ENCODE data around the gene ITCH. TPM values are rescaled to one million over a fixed set of nuclear protein-coding genes. Genes with fewer than 3 reads are reported as not detected.
"Not testable (repeated sequence)": the region's sequence is repeated elsewhere in the genome, so short reads cannot be mapped to it uniquely, and the experiment has no call there.

Gene ITCH
- polyA plus RNA-seq, 3 donors: 13.3 to 26.6 (median 19.9) TPM

DNA sequence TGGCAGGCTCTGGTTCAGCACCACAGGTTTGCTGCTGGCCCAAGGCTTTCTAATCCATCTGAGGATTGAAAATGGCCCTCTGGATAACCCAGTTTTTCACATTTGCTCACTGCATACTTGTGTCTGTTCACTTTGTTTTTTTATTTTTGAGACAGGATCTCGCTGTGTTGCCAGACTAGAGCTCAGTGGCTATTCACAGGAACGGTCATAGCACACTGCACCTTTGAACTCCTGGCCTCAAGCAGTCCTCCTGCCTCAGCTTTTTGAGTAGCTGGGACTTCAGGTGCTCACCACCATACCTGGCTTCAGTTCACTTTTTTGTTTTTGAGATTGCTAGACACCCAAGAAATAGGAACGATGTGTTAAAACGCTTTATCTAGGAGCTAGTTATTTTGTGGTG is 57.9 kb downstream of the ITCH start:
- Mint-ChIP-seq H3K9me3 (peaks cover 0 to 2% (median 0%) of the 10 kb centered on the region in 7 donors), H3K4me3 (no peak overlapping the region), H3K27me3 (ENCODE audit: low read depth in 3 of 3) (no peaks in the 10 kb centered on the region), H3K36me3 (peaks cover 63 to 91% of the 10 kb centered on the region in 2 donors), H3K4me1 (no peaks in the 10 kb centered on the region), H3K27ac (peak overlapping the region in 2 of 7 donors; percentile 14 to 28)
- Histone ChIP-seq H3K79me2 (ENCODE audit: insufficient read depth, low read length) (peaks cover 5% of the 10 kb centered on the region), H3K36me3 (replicated peaks in 1 of 2; ENCODE audit: control insufficient read depth in 1 of 2, insufficient read depth in 2 of 2, low read length in 2 of 2) (peaks cover 79 to 98% of the 10 kb centered on the region in 2 donors), H3K9me3 (replicated peaks in 1 of 2; ENCODE audit: control insufficient read depth in 1 of 2, insufficient read depth in 1 of 2, low read length in 2 of 2) (no peaks in the 10 kb centered on the region), H3K4me3 (replicated peaks in 1 of 3; ENCODE audit: low read depth in 2 of 3, low read length in 3 of 3) (no peak overlapping the region), H3K9ac (ENCODE audit: insufficient read depth, low read length, poor library complexity, severe bottlenecking) (no peak overlapping the region), H2AFZ (ENCODE audit: insufficient read depth, low read depth, low read length, poor library complexity, severe bottlenecking) (no peak overlapping the region), H3K27me3 (ENCODE audit: control insufficient read depth in 2 of 2, insufficient read depth in 2 of 2, low read length in 2 of 2) (no peaks in the 10 kb centered on the region), H4K20me1 (ENCODE audit: insufficient read depth, low read length) (peaks cover 47% of the 10 kb centered on the region), H3K27ac (ENCODE audit: low read depth in 1 of 2, low read length in 2 of 2) (no peak overlapping the region), H3K4me2 (replicated peaks; ENCODE audit: extremely low read depth, low read length, poor library complexity, severe bottlenecking) (no peak overlapping the region), H3K4me1 (ENCODE audit: control insufficient read depth in 1 of 2, insufficient read depth in 2 of 2, low read length in 2 of 2) (no peaks in the 10 kb centered on the region)
- 100% methylated on average over 4 of the region's 4 CpGs for WGBS (ENCODE audit: insufficient coverage)
- intact Hi-C loops (cut with micrococcal nuclease): no loop called here
- DNase-seq: no peak
- TF ChIP-seq, protein P1, sequence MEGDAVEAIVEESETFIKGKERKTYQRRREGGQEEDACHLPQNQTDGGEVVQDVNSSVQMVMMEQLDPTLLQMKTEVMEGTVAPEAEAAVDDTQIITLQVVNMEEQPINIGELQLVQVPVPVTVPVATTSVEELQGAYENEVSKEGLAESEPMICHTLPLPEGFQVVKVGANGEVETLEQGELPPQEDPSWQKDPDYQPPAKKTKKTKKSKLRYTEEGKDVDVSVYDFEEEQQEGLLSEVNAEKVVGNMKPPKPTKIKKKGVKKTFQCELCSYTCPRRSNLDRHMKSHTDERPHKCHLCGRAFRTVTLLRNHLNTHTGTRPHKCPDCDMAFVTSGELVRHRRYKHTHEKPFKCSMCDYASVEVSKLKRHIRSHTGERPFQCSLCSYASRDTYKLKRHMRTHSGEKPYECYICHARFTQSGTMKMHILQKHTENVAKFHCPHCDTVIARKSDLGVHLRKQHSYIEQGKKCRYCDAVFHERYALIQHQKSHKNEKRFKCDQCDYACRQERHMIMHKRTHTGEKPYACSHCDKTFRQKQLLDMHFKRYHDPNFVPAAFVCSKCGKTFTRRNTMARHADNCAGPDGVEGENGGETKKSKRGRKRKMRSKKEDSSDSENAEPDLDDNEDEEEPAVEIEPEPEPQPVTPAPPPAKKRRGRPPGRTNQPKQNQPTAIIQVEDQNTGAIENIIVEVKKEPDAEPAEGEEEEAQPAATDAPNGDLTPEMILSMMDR (IDR thresholded peaks at IDR 0.05): no peak

DNA sequence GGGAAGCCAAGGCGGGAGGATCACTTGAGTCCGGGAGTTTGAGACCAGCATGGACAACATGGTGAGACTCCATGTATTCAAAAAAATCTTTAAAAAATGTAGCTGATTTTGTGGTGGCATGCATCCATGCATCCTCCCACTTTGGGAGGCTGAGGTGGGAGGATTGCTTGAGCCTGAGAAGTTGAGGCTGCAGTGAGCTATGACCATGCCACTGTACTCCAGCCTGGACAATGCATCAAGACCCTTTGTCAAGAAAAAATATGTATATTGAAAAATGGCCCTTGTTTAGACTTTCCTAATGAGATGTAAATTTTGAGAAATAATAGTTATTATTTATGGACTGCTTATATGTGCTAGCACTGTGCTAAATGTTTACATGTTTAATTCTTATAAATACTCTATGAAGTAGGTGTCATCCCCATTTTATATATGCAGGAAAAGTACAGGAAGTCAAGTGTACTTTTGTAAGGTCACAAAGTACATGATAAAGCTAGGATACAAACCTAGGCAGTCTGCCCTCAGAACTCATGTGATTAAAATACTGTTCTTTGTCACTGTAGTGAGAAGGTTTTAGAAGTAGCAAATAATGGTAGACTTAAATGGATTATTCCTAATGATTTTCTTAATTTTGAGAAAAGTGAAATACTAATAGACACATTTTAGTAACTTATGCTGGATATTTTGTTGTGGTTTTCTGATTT is 58.8 kb downstream of the ITCH start:
- Histone ChIP-seq H3K36me3 (replicated peaks in 1 of 2; ENCODE audit: control insufficient read depth in 1 of 2, insufficient read depth in 2 of 2, low read length in 2 of 2) (peaks cover 86 to 98% of the 10 kb centered on the region in 2 donors), H3K9me3 (replicated peaks in 1 of 2; ENCODE audit: control insufficient read depth in 1 of 2, insufficient read depth in 1 of 2, low read length in 2 of 2) (no peaks in the 10 kb centered on the region), H3K4me3 (replicated peaks in 1 of 3; ENCODE audit: low read depth in 2 of 3, low read length in 3 of 3) (no peak overlapping the region), H4K20me1 (ENCODE audit: insufficient read depth, low read length) (peaks cover 52% of the 10 kb centered on the region), H3K4me1 (ENCODE audit: control insufficient read depth in 1 of 2, insufficient read depth in 2 of 2, low read length in 2 of 2) (no peaks in the 10 kb centered on the region), H3K79me2 (ENCODE audit: insufficient read depth, low read length) (peaks cover 5% of the 10 kb centered on the region), H3K27ac (ENCODE audit: low read depth in 1 of 2, low read length in 2 of 2) (no peak overlapping the region), H2AFZ (ENCODE audit: insufficient read depth, low read depth, low read length, poor library complexity, severe bottlenecking) (no peak overlapping the region), H3K27me3 (ENCODE audit: control insufficient read depth in 2 of 2, insufficient read depth in 2 of 2, low read length in 2 of 2) (no peaks in the 10 kb centered on the region), H3K9ac (ENCODE audit: insufficient read depth, low read length, poor library complexity, severe bottlenecking) (no peak overlapping the region), H3K4me2 (replicated peaks; ENCODE audit: extremely low read depth, low read length, poor library complexity, severe bottlenecking) (no peak overlapping the region)
- no peak for DNase-seq
- Mint-ChIP-seq H3K4me3 (no peak overlapping the region), H3K4me1 (no peaks in the 10 kb centered on the region), H3K9me3 (peaks cover 0 to 2% (median 0%) of the 10 kb centered on the region in 7 donors), H3K27me3 (ENCODE audit: low read depth in 3 of 3) (no peaks in the 10 kb centered on the region), H3K36me3 (peaks cover 63 to 92% of the 10 kb centered on the region in 2 donors), H3K27ac (no peak overlapping the region)
- TF ChIP-seq, protein P1 (IDR thresholded peaks at IDR 0.05): no peak
- intact Hi-C loops (cut with micrococcal nuclease): no loop called here
- WGBS (ENCODE audit: insufficient coverage): 93% methylated on average over 2 of the region's 2 CpGs

DNA sequence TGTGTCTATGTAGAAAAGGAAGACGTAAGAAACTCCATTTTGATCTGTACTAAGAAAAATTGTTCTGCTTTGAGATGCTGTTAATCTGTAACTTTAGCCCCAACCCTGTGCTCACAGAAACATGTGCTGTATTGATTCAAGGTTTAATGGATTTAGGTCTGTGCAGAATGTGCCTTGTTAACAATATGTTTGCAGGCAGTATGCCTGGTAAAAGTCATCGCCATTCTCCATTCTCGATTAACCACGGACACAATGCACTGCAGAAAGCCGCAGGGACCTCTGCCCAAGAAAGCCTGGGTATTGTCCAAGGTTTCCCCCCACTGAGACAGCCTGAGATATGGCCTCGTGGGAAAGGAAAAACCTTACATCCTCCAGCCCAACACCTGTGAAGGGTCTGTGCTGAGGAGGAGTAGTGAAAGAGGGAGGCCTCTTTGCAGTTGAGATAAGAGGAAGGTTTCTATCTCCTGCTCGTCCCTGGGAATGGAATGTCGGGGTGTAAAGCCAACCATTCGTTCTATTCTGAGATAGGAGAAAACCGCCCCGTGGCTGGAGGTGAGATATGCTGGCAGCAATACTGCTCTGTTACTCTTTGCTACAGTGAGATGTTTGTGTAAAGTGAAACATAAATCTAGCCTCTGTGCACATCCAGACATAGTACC is 62.1 kb downstream of the ITCH start:
- Histone ChIP-seq H3K36me3 (replicated peaks in 1 of 2; ENCODE audit: control insufficient read depth in 1 of 2, insufficient read depth in 2 of 2, low read length in 2 of 2) (peaks cover 86 to 96% of the 10 kb centered on the region in 2 donors), H4K20me1 (ENCODE audit: insufficient read depth, low read length) (peaks cover 56% of the 10 kb centered on the region)
- H3K4me3 ChIP-seq (replicated peaks in 1 of 3; ENCODE audit: low read depth in 2 of 3, low read length in 3 of 3); H3K27ac ChIP-seq (ENCODE audit: low read depth in 1 of 2, low read length in 2 of 2); H3K9me3 ChIP-seq (replicated peaks in 1 of 2; ENCODE audit: control insufficient read depth in 1 of 2, insufficient read depth in 1 of 2, low read length in 2 of 2); H3K4me2 ChIP-seq (replicated peaks; ENCODE audit: extremely low read depth, low read length, poor library complexity, severe bottlenecking); H3K9me3 Mint-ChIP-seq; H3K9ac ChIP-seq (ENCODE audit: insufficient read depth, low read length, poor library complexity, severe bottlenecking); H3K27me3 ChIP-seq (ENCODE audit: control insufficient read depth in 2 of 2, insufficient read depth in 2 of 2, low read length in 2 of 2); H3K4me3 Mint-ChIP-seq; H3K4me1 Mint-ChIP-seq; H3K4me1 ChIP-seq (ENCODE audit: control insufficient read depth in 1 of 2, insufficient read depth in 2 of 2, low read length in 2 of 2); H3K79me2 ChIP-seq (ENCODE audit: insufficient read depth, low read length); intact Hi-C loops (cut with micrococcal nuclease); H3K27me3 Mint-ChIP-seq (ENCODE audit: low read depth in 3 of 3); H3K27ac Mint-ChIP-seq; H2AFZ ChIP-seq (ENCODE audit: insufficient read depth, low read depth, low read length, poor library complexity, severe bottlenecking); DNase-seq: not testable (repeated sequence)
- peaks cover 62 to 88% of the 10 kb centered on the region in 2 donors for H3K36me3 Mint-ChIP-seq
- 100% methylated on average over 5 of the region's 11 CpGs for WGBS (ENCODE audit: insufficient coverage)
